Measurements from ENCODE around the gene DDX25. TPM values are rescaled to one million over a fixed set of nuclear protein-coding genes. Genes with fewer than 3 reads are reported as not detected.

The DDX25 gene
- total RNA-seq, 2 experiments from 2014 or later, result 0.14 to 0.26 TPM

- Mint-ChIP-seq H3K4me3 (no peak overlapping the region), H3K4me1 (peaks cover 4% of the 10 kb centered on the region), H3K9me3 (no peaks in the 10 kb centered on the region), H3K27ac (no peak overlapping the region), H3K36me3 (no peaks in the 10 kb centered on the region), H3K27me3 (no peaks in the 10 kb centered on the region)
- no peak for DNase-seq
Measured at GRCh38 chr11:125939081-125939521, 34.8 kb downstream of the DDX25 start.

GRCh38 chr11:125940145-125940544, 35.8 kb downstream of the DDX25 start:
- no peak for DNase-seq
- Mint-ChIP-seq H3K4me3 (no peak overlapping the region), H3K27ac (no peak overlapping the region), H3K27me3 (no peaks in the 10 kb centered on the region), H3K4me1 (peaks cover 4% of the 10 kb centered on the region), H3K9me3 (no peaks in the 10 kb centered on the region), H3K36me3 (no peaks in the 10 kb centered on the region)

DNA sequence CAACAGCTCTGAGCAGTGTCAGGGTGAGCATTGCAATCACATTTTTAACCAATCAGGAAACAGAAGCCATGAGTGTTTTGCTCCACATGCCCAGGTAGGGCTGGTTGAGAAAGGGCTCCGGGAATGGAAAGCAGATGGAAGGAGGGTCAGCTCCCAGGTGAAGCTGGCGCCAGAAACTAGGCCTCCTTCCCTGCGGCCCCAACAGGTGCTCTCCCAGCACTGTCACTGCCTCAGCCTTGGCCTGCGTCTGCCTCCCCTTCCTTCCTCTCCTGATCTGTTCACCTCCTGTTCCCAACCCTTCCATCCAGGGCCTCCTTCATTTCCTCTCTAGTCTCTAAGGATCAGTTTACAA, 36.9 kb downstream of the DDX25 start:
- no peak for DNase-seq
- H3K36me3 Mint-ChIP-seq, result no peaks in the 10 kb centered on the region
- peaks cover 4% of the 10 kb centered on the region for H3K4me1 Mint-ChIP-seq
- H3K27ac Mint-ChIP-seq, result no peak overlapping the region
- no peaks in the 10 kb centered on the region for H3K9me3 Mint-ChIP-seq
- H3K27me3 Mint-ChIP-seq, result no peaks in the 10 kb centered on the region
- no peak overlapping the region for H3K4me3 Mint-ChIP-seq

DNA sequence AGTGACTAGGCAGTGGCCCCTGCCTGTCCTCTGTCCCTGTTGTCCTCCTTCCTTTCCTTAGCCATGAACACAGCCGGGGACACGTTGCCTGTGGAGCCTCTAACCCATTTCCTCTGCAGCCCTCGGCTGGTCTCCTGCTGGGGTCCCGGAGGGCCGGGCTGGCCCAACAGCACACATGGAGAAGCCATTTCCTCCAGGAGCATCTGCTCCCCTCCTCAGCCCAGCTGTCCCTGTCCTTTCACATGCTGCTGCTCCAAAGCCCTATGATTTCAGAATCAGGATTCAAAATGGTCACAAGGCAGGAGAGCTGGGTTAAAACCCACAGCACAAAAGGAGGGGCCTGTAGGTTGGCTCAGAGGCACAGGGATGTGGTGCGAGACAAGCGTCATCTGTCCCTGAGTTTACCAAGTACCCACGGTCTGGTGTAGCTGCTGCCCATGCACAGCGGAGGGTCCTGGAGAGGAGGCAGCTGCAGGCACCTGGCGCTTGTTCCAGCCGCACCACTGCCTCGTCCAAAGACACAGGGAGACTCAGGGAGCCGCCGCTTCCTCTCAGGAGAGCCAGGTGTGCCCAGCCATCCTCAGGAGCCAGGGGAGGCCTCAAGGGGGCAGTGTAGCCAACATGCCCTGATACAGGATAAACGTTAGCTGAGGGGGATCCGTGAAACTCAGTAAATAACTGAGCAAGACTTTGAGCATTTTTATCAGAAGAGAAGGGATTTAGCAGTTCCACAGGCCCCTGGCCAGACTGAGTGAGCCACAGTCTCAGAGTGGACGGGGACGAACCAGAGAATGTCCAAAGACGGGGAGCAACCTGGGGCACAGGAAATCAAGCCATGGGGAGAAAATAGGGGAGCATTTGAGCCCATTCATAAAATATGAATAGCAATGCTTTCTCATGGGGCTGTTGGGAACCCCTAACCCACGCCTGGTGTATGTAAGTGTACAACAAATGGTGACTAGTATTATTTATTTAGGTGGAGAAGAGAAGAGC, 37.6 kb downstream of the DDX25 start:
- H3K4me1 Mint-ChIP-seq, result peaks cover 4% of the 10 kb centered on the region
- H3K9me3 Mint-ChIP-seq, result no peaks in the 10 kb centered on the region
- H3K27ac Mint-ChIP-seq, result no peak overlapping the region
- DNase-seq, result peak; percentile 40
- no peaks in the 10 kb centered on the region for H3K36me3 Mint-ChIP-seq
- no peaks in the 10 kb centered on the region for H3K27me3 Mint-ChIP-seq
- H3K4me3 Mint-ChIP-seq, result peak overlapping the region; percentile 40

GRCh38 chr11:125942771-125943428, 38.6 kb downstream of the DDX25 start:
- no peaks in the 10 kb centered on the region for H3K27me3 Mint-ChIP-seq
- peaks cover 4% of the 10 kb centered on the region for H3K4me1 Mint-ChIP-seq
- H3K9me3 Mint-ChIP-seq, result no peaks in the 10 kb centered on the region
- H3K36me3 Mint-ChIP-seq, result no peaks in the 10 kb centered on the region
- no peak overlapping the region for H3K4me3 Mint-ChIP-seq
- H3K27ac Mint-ChIP-seq, result no peak overlapping the region
- DNase-seq, result no peak

DNA sequence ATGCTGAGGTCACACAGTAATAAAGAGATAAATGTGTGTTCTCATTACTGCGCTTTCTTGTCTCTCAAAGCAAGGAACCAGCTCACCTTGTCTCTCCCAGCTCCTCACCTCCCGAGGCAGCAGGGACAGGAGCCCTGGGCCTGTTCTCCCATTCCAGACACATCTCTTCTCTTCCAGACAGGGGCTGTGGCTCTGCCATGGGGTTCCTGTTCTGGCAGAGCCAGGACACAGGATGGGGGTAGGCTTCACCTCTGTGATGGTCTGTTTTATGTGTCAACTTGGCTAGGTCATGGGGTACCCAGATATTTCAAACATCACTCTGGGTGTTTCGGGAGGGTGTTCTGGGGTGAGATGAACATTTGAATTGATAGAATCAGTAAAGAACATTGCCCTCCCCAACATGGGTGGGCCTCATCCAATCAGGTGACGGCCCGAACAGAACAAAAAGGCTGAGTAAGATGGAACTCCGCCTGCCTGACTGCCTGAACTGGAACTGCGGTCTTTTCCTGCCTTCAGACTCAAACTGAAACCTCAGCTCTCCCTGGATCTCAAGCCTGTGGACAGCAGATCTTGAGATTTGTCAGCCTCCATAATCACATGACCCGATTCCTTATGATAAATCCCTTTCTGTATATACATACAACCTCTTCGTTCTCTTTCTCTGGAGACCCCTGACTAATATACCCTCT, 39.5 kb downstream of the DDX25 start:
- H3K36me3 Mint-ChIP-seq, result no peaks in the 10 kb centered on the region
- no peak overlapping the region for H3K4me3 Mint-ChIP-seq
- no peaks in the 10 kb centered on the region for H3K9me3 Mint-ChIP-seq
- no peak overlapping the region for H3K27ac Mint-ChIP-seq
- peaks cover 4% of the 10 kb centered on the region for H3K4me1 Mint-ChIP-seq
- H3K27me3 Mint-ChIP-seq, result no peaks in the 10 kb centered on the region
- no peak for DNase-seq

DNA sequence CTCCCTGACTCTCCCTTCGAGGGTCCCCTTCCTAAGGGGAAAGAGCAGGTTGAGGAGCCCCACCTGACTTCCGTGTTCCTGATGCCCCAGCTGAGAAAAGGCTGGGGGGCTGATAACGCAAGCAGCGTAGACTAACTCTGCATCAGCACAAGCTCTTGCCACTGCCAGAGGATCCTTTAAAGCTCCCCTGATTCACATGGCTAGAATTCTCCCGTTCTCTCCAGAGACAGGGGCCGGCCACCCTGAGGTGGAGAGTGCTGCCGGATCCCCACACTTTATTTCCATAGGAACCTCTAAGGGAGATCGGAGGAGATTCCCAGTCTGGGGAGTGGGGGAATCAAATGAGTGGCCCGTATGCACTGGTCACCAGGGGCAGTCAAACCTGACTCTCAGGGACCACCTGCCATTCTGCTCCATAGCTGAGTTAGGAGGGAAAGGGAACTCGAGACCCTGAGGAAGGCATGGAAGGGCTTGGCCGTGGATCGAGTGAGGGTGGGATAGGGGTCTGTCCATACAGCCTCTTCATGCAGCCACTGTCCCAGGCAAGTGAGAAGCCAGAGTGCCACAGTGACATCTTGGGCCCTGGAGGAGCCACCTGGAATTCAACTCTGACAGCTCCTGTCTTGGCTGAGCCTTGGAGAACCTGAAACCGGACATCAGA, 40.2 kb downstream of the DDX25 start:
- Mint-ChIP-seq H3K27me3 (no peaks in the 10 kb centered on the region), H3K9me3 (no peaks in the 10 kb centered on the region), H3K36me3 (no peaks in the 10 kb centered on the region), H3K4me3 (no peak overlapping the region), H3K27ac (no peak overlapping the region), H3K4me1 (peaks cover 4% of the 10 kb centered on the region)
- DNase-seq, result no peak

DNA sequence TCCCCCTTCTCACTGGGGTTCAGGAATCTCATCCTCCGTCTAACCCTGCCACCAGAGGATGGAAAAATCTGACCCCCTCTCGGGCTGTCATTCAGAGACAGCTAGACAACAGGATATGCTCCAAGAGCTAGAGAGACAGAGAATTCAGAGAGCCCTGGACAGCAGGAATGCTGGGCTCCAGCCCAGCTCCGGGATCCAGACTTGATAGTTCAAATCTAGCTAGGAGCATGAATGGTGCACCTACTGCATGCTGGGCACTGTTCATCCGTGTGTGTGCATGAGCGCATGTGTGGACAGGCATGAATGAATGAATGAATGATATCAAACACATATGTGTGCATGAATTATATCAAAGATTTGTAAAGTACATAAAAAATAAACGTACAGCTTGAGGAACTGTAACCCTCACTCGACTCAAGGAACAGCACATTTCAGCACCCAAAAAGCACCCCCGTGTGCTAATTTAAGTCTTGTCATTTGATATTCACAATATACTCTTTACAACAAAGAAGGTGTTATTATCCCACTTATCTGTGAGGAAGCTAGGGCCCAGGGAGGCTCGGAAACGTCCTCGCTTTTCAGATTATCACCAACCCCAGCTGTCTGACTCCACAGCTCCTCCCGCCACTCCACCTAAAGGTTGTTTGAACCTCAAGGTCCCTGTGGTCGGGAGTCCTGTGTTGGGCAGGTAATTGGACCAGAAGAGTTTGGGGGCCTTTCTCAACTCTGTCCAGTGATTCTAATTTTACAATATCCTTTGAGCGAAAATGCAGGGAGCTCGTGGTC, 40.9 kb downstream of the DDX25 start:
- Mint-ChIP-seq H3K27me3 (no peaks in the 10 kb centered on the region), H3K9me3 (no peaks in the 10 kb centered on the region), H3K27ac (no peak overlapping the region), H3K4me1 (peaks cover 4% of the 10 kb centered on the region), H3K4me3 (no peak overlapping the region), H3K36me3 (no peaks in the 10 kb centered on the region)
- no peak for DNase-seq

GRCh38 chr11:125945797-125946520, 41.7 kb downstream of the DDX25 start, which contains the start of gene VSIG10L2:
Gene VSIG10L2 (plus strand): TSS chr11:125946044. CDS start chr11:125946056, 12 bp downstream.
- peaks cover 4% of the 10 kb centered on the region for H3K4me1 Mint-ChIP-seq
- no peaks in the 10 kb centered on the region for H3K36me3 Mint-ChIP-seq
- DNase-seq, result no peak
- H3K4me3 Mint-ChIP-seq, result no peak within 1 kb of the TSS
- no peak within 1 kb of the TSS for H3K27ac Mint-ChIP-seq
- H3K9me3 Mint-ChIP-seq, result no peaks in the 10 kb centered on the region
- H3K27me3 Mint-ChIP-seq, result no peaks in the 10 kb centered on the region

DNA sequence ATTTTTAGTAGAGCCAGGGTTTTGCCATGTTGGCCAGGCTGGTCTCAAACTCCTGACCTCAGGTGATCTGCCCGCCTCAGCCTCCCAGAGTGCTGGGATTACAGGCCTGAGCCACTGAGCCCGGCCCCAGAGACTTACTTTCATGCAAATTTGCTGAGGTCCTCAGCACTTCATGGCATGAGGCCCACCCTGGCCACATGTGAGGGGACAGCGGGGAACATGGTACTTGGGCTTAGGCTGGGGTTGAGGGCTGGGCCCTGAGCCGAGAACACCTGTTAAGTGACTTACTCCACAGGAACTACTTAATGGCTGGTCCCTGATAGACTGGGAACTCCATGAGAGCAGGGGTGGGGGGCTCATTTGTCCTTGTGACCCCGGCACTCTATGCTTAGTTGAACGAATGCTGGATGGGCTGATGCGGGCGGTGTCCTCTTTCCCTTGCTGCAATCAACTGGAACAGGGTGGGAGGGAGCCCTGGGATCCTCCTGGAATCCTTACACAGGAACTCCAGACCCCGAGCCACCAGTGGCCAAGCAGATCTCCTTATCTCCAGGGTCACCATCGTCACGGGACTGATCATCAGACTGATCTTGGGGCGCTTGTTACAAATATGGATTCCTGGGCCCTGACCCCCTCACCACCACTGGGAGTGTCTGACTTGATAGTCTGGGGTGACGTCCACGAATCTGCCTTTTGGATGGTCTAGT, 42.6 kb downstream of the DDX25 start:
- Mint-ChIP-seq H3K27me3 (no peaks in the 10 kb centered on the region), H3K36me3 (no peaks in the 10 kb centered on the region), H3K4me1 (peaks cover 4% of the 10 kb centered on the region), H3K27ac (no peak overlapping the region), H3K4me3 (no peak overlapping the region), H3K9me3 (no peaks in the 10 kb centered on the region)
- DNase-seq, result no peak

DNA sequence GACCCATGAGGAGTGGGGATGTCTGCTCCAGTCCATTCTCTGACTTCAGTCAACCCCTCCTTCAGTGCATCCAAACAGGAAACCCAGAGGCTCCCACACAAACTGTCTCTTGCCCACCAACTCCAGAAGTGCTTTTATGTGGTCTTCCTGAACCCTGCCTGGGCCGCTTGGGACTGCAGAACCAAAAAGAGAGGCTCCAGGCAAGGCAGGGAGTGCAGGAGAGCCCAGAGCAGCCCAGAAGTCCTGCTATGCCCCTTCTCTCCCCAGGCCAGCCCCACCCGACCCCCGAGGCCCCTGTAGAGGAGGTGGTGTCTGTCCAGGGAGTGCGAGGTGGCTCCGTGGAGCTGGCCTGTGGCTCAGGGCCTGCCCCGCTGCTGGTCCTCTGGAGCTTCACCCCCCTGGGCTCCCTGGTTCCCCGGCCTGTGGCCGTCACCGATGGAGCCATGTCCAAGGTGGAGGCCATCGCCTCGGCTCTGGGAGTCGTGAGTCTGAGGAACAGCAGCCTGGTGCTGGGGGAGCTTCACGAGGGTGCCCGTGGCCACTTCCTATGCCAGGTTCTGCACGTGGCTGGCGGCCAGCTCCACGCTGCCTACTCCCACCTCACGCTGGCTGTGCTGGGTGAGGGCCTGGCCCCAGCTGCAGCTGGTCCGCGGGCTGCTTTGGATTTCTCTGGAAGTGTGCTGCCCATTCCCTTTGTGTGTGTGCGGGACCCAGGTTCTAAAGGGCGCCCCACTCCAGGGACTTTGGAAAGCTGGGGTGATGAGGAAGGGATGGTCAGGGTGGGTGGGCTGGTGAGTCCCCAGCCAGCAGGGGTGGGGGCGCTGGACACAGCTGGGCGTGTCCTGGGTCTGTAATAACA, 43.3 kb downstream of the DDX25 start:
- H3K9me3 Mint-ChIP-seq, result no peaks in the 10 kb centered on the region
- H3K4me3 Mint-ChIP-seq, result no peak overlapping the region
- H3K27me3 Mint-ChIP-seq, result no peaks in the 10 kb centered on the region
- no peak overlapping the region for H3K27ac Mint-ChIP-seq
- H3K36me3 Mint-ChIP-seq, result no peaks in the 10 kb centered on the region
- DNase-seq, result no peak
- H3K4me1 Mint-ChIP-seq, result no peaks in the 10 kb centered on the region

DNA sequence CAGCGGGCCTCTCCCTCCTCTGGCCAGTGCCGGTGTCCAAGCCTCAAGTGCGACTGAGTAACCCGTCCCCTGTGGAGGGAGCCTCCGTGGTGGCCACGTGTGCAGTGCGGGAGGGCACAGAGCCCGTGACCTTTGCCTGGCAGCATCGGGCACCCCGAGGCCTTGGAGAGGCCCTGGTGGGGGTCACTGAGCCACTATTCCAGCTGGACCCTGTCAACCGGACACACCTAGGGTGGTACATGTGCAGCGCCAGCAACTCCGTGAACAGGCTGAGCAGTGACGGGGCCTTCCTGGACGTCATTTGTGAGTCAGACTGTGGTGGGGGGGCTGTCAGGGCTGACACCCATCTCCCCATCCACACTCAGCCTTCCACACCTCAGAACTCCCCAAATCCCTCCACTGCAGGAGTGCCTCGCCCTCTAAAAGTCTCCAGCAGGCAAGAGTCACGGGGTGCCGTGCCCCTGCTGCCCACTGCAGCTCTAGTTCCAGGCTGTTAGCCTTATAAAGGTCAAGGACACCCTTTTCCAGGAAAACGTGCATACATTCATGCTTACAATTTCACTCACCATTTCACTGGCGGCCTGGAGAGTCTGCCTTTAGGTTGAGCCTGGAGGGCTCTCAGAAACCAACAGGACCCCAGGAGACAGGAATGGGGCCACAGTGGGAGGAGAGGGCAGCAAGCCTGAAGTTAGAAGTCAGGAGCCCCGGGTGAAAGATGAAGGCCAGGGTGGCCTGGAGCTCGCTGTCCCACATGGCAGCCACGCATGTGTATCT, 44.2 kb downstream of the DDX25 start:
- H3K27ac Mint-ChIP-seq, result no peak overlapping the region
- no peak overlapping the region for H3K4me3 Mint-ChIP-seq
- no peaks in the 10 kb centered on the region for H3K27me3 Mint-ChIP-seq
- H3K36me3 Mint-ChIP-seq, result no peaks in the 10 kb centered on the region
- no peaks in the 10 kb centered on the region for H3K4me1 Mint-ChIP-seq
- no peak for DNase-seq
- H3K9me3 Mint-ChIP-seq, result no peaks in the 10 kb centered on the region

All from activated naive CD8-positive, alpha-beta T cell treated with anti-CD3 and anti-CD28 coated beads for 36 hours (primary cell).